GM21529 (cell line): ENCODE data around the gene ERG28.
"Not testable (repeated sequence)": the region's sequence is repeated elsewhere in the genome, so short reads cannot be mapped to it uniquely, and the experiment has no call there.

Experiments used
- ATAC-seq: cut with Tn5 transposase; IDR thresholded peaks from one replicate; pipeline ENCODE4 v1.9.1; 2021; ENCODE audit not compliant: unreplicated experiment

ERG28 gene

GRCh38 chr14:75660630-75661498 is at the start of gene ERG28, which contains the start of gene TTLL5:
Gene ERG28 (minus strand): TSS chr14:75660876. CDS start chr14:75657502, 3,374 bp downstream.
Gene TTLL5 (plus strand): TSS chr14:75661246. CDS start chr14:75663150, 1,904 bp downstream.
- peak; percentile 97 for ATAC-seq

- no peak for ATAC-seq
These were observed 48.6 kb upstream of the ERG28 start for GRCh38 chr14:75709207-75709812.

GRCh38 chr14:75705014-75705413 is 44.3 kb upstream of the ERG28 start:
- ATAC-seq: no peak

GRCh38 chr14:75703467-75703866 is 42.8 kb upstream of the ERG28 start:
- ATAC-seq: no peak

- no peak for ATAC-seq
These were observed 42.1 kb upstream of the ERG28 start for GRCh38 chr14:75702616-75703261.

- ATAC-seq: no peak
These were observed 41.4 kb upstream of the ERG28 start for GRCh38 chr14:75702122-75702521.

- ATAC-seq: no peak
These were observed 39.6 kb upstream of the ERG28 start for GRCh38 chr14:75700295-75700694.

- ATAC-seq: no peak
These were observed 38.7 kb upstream of the ERG28 start for GRCh38 chr14:75699331-75699730.

- no peak for ATAC-seq
These were observed 37.2 kb upstream of the ERG28 start for GRCh38 chr14:75697918-75698317.

GRCh38 chr14:75697386-75697785 is 36.7 kb upstream of the ERG28 start:
- no peak for ATAC-seq

GRCh38 chr14:75695025-75695424 is 34.3 kb upstream of the ERG28 start:
- not testable (repeated sequence) for ATAC-seq

- no peak for ATAC-seq
These were observed 29.3 kb upstream of the ERG28 start for GRCh38 chr14:75690010-75690409.

GRCh38 chr14:75689012-75689411 is 28.3 kb upstream of the ERG28 start:
- no peak for ATAC-seq

- no peak for ATAC-seq
These were observed 25.2 kb upstream of the ERG28 start for GRCh38 chr14:75685910-75686309.

- ATAC-seq: no peak
These were observed 14.7 kb upstream of the ERG28 start for GRCh38 chr14:75675265-75675960.

- ATAC-seq: peak; percentile 72
These were observed 12.8 kb upstream of the ERG28 start for GRCh38 chr14:75673345-75674035.

GRCh38 chr14:75672605-75673192 is 12.0 kb upstream of the ERG28 start:
- ATAC-seq: no peak

GRCh38 chr14:75667099-75667765 is 6.6 kb upstream of the ERG28 start:
- no peak for ATAC-seq

GRCh38 chr14:75662966-75663365 is 2.3 kb upstream of the ERG28 start:
- no peak for ATAC-seq

GRCh38 chr14:75661499-75661814 is 781 bp upstream of the ERG28 start:
- ATAC-seq: peak; percentile 1
